Measurements from ENCODE around the gene MARCHF9. TPM values are rescaled to one million over a fixed set of nuclear protein-coding genes. Genes with fewer than 3 reads are reported as not detected.

The MARCHF9 gene
- total RNA-seq, 1 donor from 2014 or later = 15.0 TPM

GRCh38 chr12:57796996-57797395 lies 42.1 kb downstream of the MARCHF9 start:
- Mint-ChIP-seq H3K27ac (no peak overlapping the region), H3K4me3 (no peak overlapping the region), H3K4me1 (ENCODE audit: unreplicated experiment) (no peaks in the 10 kb centered on the region), H3K36me3 (peaks cover 16% of the 10 kb centered on the region), H3K9me3 (no peaks in the 10 kb centered on the region), H3K27me3 (no peaks in the 10 kb centered on the region)
- TF ChIP-seq CTCF (conservative IDR thresholded peaks at IDR 0.05) = no peak
- no peak for DNase-seq (ENCODE audit: extremely low spot score, unreplicated experiment)

- no peak for TF ChIP-seq CTCF (conservative IDR thresholded peaks at IDR 0.05)
- H3K27me3 Mint-ChIP-seq = no peaks in the 10 kb centered on the region
- no peaks in the 10 kb centered on the region for H3K9me3 Mint-ChIP-seq
- H3K4me1 Mint-ChIP-seq (ENCODE audit: unreplicated experiment) = no peaks in the 10 kb centered on the region
- peaks cover 14% of the 10 kb centered on the region for H3K36me3 Mint-ChIP-seq
- H3K4me3 Mint-ChIP-seq = no peak overlapping the region
- DNase-seq (ENCODE audit: extremely low spot score, unreplicated experiment) = no peak
- H3K27ac Mint-ChIP-seq = no peak overlapping the region
Observed at GRCh38 chr12:57797933-57798332, 43.0 kb downstream of the MARCHF9 start.

GRCh38 chr12:57800965-57801364 lies 46.1 kb downstream of the MARCHF9 start:
- DNase-seq (ENCODE audit: extremely low spot score, unreplicated experiment) = no peak
- no peaks in the 10 kb centered on the region for H3K4me1 Mint-ChIP-seq (ENCODE audit: unreplicated experiment)
- H3K36me3 Mint-ChIP-seq = peaks cover 7% of the 10 kb centered on the region
- H3K9me3 Mint-ChIP-seq = no peaks in the 10 kb centered on the region
- H3K27ac Mint-ChIP-seq = no peak overlapping the region
- no peak overlapping the region for H3K4me3 Mint-ChIP-seq
- no peak for TF ChIP-seq CTCF (conservative IDR thresholded peaks at IDR 0.05)
- no peaks in the 10 kb centered on the region for H3K27me3 Mint-ChIP-seq

- Mint-ChIP-seq H3K27ac (no peak overlapping the region), H3K36me3 (peaks cover 7% of the 10 kb centered on the region), H3K27me3 (no peaks in the 10 kb centered on the region), H3K9me3 (no peaks in the 10 kb centered on the region), H3K4me1 (ENCODE audit: unreplicated experiment) (no peaks in the 10 kb centered on the region), H3K4me3 (no peak overlapping the region)
- no peak for TF ChIP-seq CTCF (conservative IDR thresholded peaks at IDR 0.05)
- DNase-seq (ENCODE audit: extremely low spot score, unreplicated experiment) = no peak
Observed at GRCh38 chr12:57802607-57803006, 47.7 kb downstream of the MARCHF9 start.

- no peak overlapping the region for H3K27ac Mint-ChIP-seq
- DNase-seq (ENCODE audit: extremely low spot score, unreplicated experiment) = no peak
- peaks cover 7% of the 10 kb centered on the region for H3K36me3 Mint-ChIP-seq
- H3K27me3 Mint-ChIP-seq = no peaks in the 10 kb centered on the region
- TF ChIP-seq CTCF (conservative IDR thresholded peaks at IDR 0.05) = peak; percentile 80
- no peaks in the 10 kb centered on the region for H3K4me1 Mint-ChIP-seq (ENCODE audit: unreplicated experiment)
- no peak overlapping the region for H3K4me3 Mint-ChIP-seq
- no peaks in the 10 kb centered on the region for H3K9me3 Mint-ChIP-seq
Observed at GRCh38 chr12:57803319-57803893, 48.5 kb downstream of the MARCHF9 start.

- no peak for TF ChIP-seq CTCF (conservative IDR thresholded peaks at IDR 0.05)
- Mint-ChIP-seq H3K4me1 (ENCODE audit: unreplicated experiment) (no peaks in the 10 kb centered on the region), H3K9me3 (no peaks in the 10 kb centered on the region)
Observed at GRCh38 chr12:57806677-57807076, 51.8 kb downstream of the MARCHF9 start.

More at GRCh38 chr12:57806677-57807076, 51.8 kb downstream of the MARCHF9 start:
- no peaks in the 10 kb centered on the region for H3K27me3 Mint-ChIP-seq
- no peaks in the 10 kb centered on the region for H3K36me3 Mint-ChIP-seq
- no peak overlapping the region for H3K27ac Mint-ChIP-seq
- no peak overlapping the region for H3K4me3 Mint-ChIP-seq
- no peak for DNase-seq (ENCODE audit: extremely low spot score, unreplicated experiment)

Measured in type B pancreatic cell (in vitro differentiated cells).